IMR-90 (cell line): ENCODE measurements around the gene LRRTM4. TPM values are rescaled to one million over a fixed set of nuclear protein-coding genes. Genes with fewer than 3 reads are reported as not detected.

Experiments used
- ATAC-seq: fragments of 200-7000 bp; cut with Tn5 transposase; 2 replicates; pipeline ENCODE4 v1.9.1; 2020; ENCODE audit warnings: low read depth, mild to moderate bottlenecking, moderate library complexity
- BruUV-seq: library from RNA; stranded (reverse); fragments of 400-500 nt; replicated peaks from 2 replicates; lab custom pipeline; 2021; lab: Mats Ljungman, UMichigan
- CTCF ChIA-PET: fragments of 300-600 bp; formaldehyde crosslinking; extraction: SDS; loops from one replicate; lab custom pipeline; 2021; ENCODE audit warnings: antibody characterized with exemption; lab: Yijun Ruan, JAX
- POLR2A ChIA-PET: fragments of 300-600 bp; sonication (Branson Sonifier 250); formaldehyde crosslinking; loops from one replicate; lab custom pipeline; 2022; ENCODE audit warnings: antibody characterized with exemption; ENCODE audit not compliant: unreplicated experiment; lab: Charles Lee
- DNase-seq: peaks from one replicate; pipeline ENCODE4 v3.0.0; 2013
- H2AFZ ChIP-seq: replicated peaks from 2 replicates; pipeline ENCODE3; 2013; ENCODE audit warnings: low read length, mild to moderate bottlenecking; ENCODE audit not compliant: poor library complexity
- H2AK5ac ChIP-seq: 2 replicates; pipeline ENCODE4 v1.6.1; 2013; ENCODE audit warnings: low read depth, low read length, inconsistent platforms
- H2AK9ac ChIP-seq: replicated peaks from 2 replicates; pipeline ENCODE3; 2013; ENCODE audit warnings: mild to moderate bottlenecking, low read depth, low read length, moderate library complexity; ENCODE audit not compliant: poor library complexity
- H2BK120ac ChIP-seq: 2 replicates; pipeline ENCODE4 v1.6.1; 2013; ENCODE audit warnings: low read depth, low read length, inconsistent platforms
- H2BK15ac ChIP-seq: 3 replicates; pipeline ENCODE4 v1.6.1; 2013; ENCODE audit warnings: low read depth, low read length, inconsistent platforms
- H2BK20ac ChIP-seq: 2 replicates; pipeline ENCODE4 v1.6.1; 2013; ENCODE audit warnings: low read depth, mild to moderate bottlenecking, inconsistent platforms, low read length, moderate library complexity
- H2BK5ac ChIP-seq: 2 replicates; pipeline ENCODE4 v1.6.1; 2013; ENCODE audit warnings: mild to moderate bottlenecking, low read depth, low read length, inconsistent platforms; ENCODE audit not compliant: poor library complexity, severe bottlenecking
- H3K14ac ChIP-seq: replicated peaks from 2 replicates; pipeline ENCODE4 v1.6.1; 2013; ENCODE audit warnings: low read depth, low read length, inconsistent platforms
- H3K18ac ChIP-seq: 2 replicates; pipeline ENCODE4 v1.6.1; 2013; ENCODE audit warnings: low read depth, low read length, control low read depth
- H3K23ac ChIP-seq: 2 replicates; pipeline ENCODE4 v1.6.1; 2013; ENCODE audit warnings: low read depth, low read length, inconsistent platforms
- H3K27ac ChIP-seq: 2 replicates; pipeline ENCODE4 v1.5.1; 2013; ENCODE audit warnings: mild to moderate bottlenecking, control low read depth, low read length; ENCODE audit not compliant: insufficient read depth
- H3K27me3 ChIP-seq: 2 replicates; pipeline ENCODE4 v1.6.1; 2013; ENCODE audit warnings: low read length; ENCODE audit not compliant: control insufficient read depth, insufficient read depth
- H3K36me3 ChIP-seq: 2 replicates; pipeline ENCODE4 v1.6.1; 2013; ENCODE audit warnings: low read length, mixed read lengths; ENCODE audit not compliant: control insufficient read depth, insufficient read depth
- H3K4ac ChIP-seq: 2 replicates; pipeline ENCODE4 v1.6.1; 2013; ENCODE audit warnings: low read depth, low read length, inconsistent platforms
- H3K4me1 ChIP-seq: 2 replicates; pipeline ENCODE4 v1.6.1; 2013; ENCODE audit warnings: low read length, mixed read lengths; ENCODE audit not compliant: control insufficient read depth, insufficient read depth
- H3K4me2 ChIP-seq: 2 replicates; pipeline ENCODE4 v1.6.1; 2013; ENCODE audit warnings: low read depth, mild to moderate bottlenecking, control low read depth, low read length, moderate library complexity
- H3K4me3 ChIP-seq: 2 replicates; pipeline ENCODE4 v1.5.1; 2013; ENCODE audit warnings: low read depth, mild to moderate bottlenecking, control low read depth, low read length, moderate library complexity; ENCODE audit not compliant: insufficient read depth
- H3K56ac ChIP-seq: 2 replicates; pipeline ENCODE4 v1.6.1; 2013; ENCODE audit warnings: low read length, inconsistent platforms; ENCODE audit not compliant: insufficient read depth; ENCODE audit errors: extremely low read depth
- H3K79me1 ChIP-seq, 2 experiments: 2 replicates each; pipeline ENCODE4 v1.6.1; 2013; ENCODE audit warnings: low read length in 2 of 2, inconsistent platforms in 1 of 2, low read depth in 1 of 2
- H3K9ac ChIP-seq: 2 replicates; pipeline ENCODE4 v1.6.1; 2013; ENCODE audit warnings: low read depth, low read length, control low read depth
- H3K9me1 ChIP-seq: 2 replicates; pipeline ENCODE4 v1.6.1; 2013; ENCODE audit warnings: low read length, inconsistent platforms; ENCODE audit not compliant: insufficient read depth
- H3K9me3 ChIP-seq: 2 replicates; pipeline ENCODE4 v1.6.1; 2013; ENCODE audit warnings: low read length; ENCODE audit not compliant: control insufficient read depth, insufficient read depth
- H4K20me1 ChIP-seq: 2 replicates; pipeline ENCODE4 v1.6.1; 2013; ENCODE audit warnings: low read length, inconsistent platforms; ENCODE audit not compliant: insufficient read depth
- H4K5ac ChIP-seq: 2 replicates; pipeline ENCODE4 v1.6.1; 2013; ENCODE audit warnings: mild to moderate bottlenecking, low read depth, low read length, control low read depth
- H4K8ac ChIP-seq, 2 experiments: 2 replicates each; pipeline ENCODE4 v1.6.1; 2013; ENCODE audit warnings: low read depth in 2 of 2, low read length in 2 of 2, control low read depth in 1 of 2, inconsistent platforms in 1 of 2
- H4K91ac ChIP-seq: 2 replicates; pipeline ENCODE4 v1.6.1; 2013; ENCODE audit warnings: low read depth, low read length, inconsistent platforms; ENCODE audit not compliant: insufficient read depth
- MAFK ChIP-seq: IDR thresholded peaks from 2 replicates; pipeline ENCODE4 v1.6.1; 2012; ENCODE audit warnings: low read depth, low read length, improper control_type of control experiment
- RCOR1 ChIP-seq: IDR thresholded peaks from 2 replicates; pipeline ENCODE4 v1.6.1; 2012; ENCODE audit warnings: mild to moderate bottlenecking, low read length, improper control_type of control experiment; ENCODE audit not compliant: insufficient replicate concordance
- WGBS, 2 experiments: methylation state at CpG; one replicate each; pipeline versions ENCODE4 v1.1.5 to v1.1.7; 2013; ENCODE audit warnings: missing lambda C conversion rate in 2 of 2; ENCODE audit not compliant: insufficient read length in 1 of 2; ENCODE audit errors: extremely low coverage in 2 of 2; 5-methylcytosine and 5-hydroxymethylcytosine counted together
- dilution Hi-C: fragments of 300-500 bp; cut with HindIII; formaldehyde crosslinking; loops from one replicate; pipeline ENCODE4 v1.14.3; 2018; ENCODE audit warnings: low sequenced_read_pairs; ENCODE audit not compliant: unreplicated experiment
- in situ Hi-C: fragments of 300-500 bp; cut with MboI; formaldehyde crosslinking; loops from 3 replicates; pipeline ENCODE4 v1.14.3; 2019; ENCODE audit warnings: low sequenced_read_pairs, inconsistent platforms, mixed read lengths
- intact Hi-C: fragments of 100-400 bp; cut with micrococcal nuclease; formaldehyde crosslinking; loops from 2 replicates; pipeline ENCODE4 v1.10.0; 2022
- polyA plus RNA-seq, 3 experiments: library from polyadenylated mRNA; depleted of rRNA; stranded (reverse); fragments of >200 nt; gene quantifications; 2 replicates each; pipeline ENCODE4 v1.2.3, GENCODE V29; 2012; ENCODE audit warnings: low replicate concordance in 1 of 3
- total RNA-seq: library from RNA; depleted of rRNA; stranded (reverse); fragments of >200 nt; gene quantifications from 2 replicates; pipeline ENCODE4 v1.2.3, GENCODE V29; 2012

Gene LRRTM4
- total and polyA plus RNA-seq, 2 of the 4 experiments (the other 2 are of a cell fraction) = not detected

DNA sequence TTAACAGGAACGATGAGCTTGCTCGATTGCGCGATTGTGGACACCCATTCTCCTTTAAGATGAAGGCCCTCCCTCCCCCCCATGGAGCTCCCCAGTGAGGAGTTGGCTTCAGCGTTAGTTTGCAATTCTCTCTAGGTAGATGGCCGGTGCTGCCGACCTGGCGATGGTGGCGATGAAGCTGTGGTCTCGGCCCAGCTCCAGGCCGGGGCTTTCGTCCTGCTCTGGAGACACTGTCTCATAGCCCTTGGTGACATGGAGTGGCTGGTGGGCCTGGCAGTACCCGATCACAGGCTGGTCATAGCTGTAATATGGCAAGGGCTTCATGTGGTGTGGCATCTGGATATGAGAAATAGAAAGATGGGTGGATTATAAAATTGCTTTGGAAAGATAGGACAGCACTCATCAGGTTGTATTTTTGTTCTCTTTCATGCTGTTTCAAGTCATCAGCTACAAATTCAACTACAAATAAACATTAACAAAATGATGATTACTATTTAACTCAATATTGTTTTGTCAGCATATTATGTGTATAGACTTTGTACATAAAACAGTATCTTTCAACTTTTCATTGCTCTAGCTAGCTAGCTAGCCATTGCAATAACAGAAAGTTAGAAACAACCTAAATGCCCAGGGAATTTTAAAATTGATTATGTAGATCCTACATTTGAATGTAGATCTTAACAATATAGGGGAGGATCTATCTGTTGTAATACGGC lies 773.4 kb downstream of the LRRTM4 start:
- Histone ChIP-seq H3K9me1 (no peaks in the 10 kb centered on the region), H4K91ac (no peak overlapping the region), H4K8ac (no peak overlapping the region), H4K5ac (no peak overlapping the region), H3K36me3 (no peaks in the 10 kb centered on the region), H2AK9ac (no peak overlapping the region), H3K4me2 (no peak overlapping the region), H3K27ac (no peak overlapping the region), H3K4ac (no peak overlapping the region), H3K9ac (no peak overlapping the region), H3K4me3 (no peak overlapping the region), H2AFZ (no peak overlapping the region), H3K4me1 (no peaks in the 10 kb centered on the region), H3K23ac (no peak overlapping the region), H3K79me1 (no peaks in the 10 kb centered on the region), H3K27me3 (no peaks in the 10 kb centered on the region), H2BK5ac (no peak overlapping the region), H3K56ac (no peak overlapping the region), H2BK15ac (no peak overlapping the region), H2AK5ac (no peak overlapping the region), H3K18ac (no peak overlapping the region), H4K20me1 (no peaks in the 10 kb centered on the region), H2BK20ac (no peak overlapping the region), H2BK120ac (no peak overlapping the region), H3K9me3 (no peaks in the 10 kb centered on the region), H3K14ac (no peak overlapping the region)
- dilution Hi-C loops = no loop called here
- no peak for TF ChIP-seq RCOR1
- TF ChIP-seq MAFK = peak; percentile 79
- 93% methylated on average over 6 of the region's 14 CpGs; no CpG with 5 or more reads in 1 of the 2 experiments for WGBS, 2 experiments
- intact Hi-C loops = no loop called here
- no TSS peak for BruUV-seq
- in situ Hi-C loops = no loop called here
- POLR2A ChIA-PET = no interaction called here
- DNase-seq = no peak
- CTCF ChIA-PET = no interaction called here
- no peak for ATAC-seq
